ENCODE measurements around the gene CLPTM1L.

DNA sequence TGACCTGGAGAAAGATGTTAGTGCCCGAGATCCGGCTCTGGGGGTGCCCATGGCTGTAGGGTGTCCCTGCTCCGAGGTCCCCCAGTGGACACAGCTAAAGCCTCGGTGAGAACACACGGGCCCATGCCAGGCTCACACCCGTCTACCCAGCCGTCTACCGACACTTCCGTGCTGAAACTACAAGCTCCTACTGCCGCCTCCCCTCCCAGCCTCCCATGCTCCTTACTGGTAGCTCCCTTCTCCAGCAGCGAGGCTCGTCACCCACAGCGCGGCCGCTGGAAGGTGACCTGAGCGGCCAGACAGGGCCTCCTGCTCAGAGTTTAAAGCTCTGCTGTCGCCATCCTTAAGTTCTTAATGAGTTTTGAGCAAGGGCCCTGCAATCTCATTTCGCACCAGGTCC lies 33.2 kb upstream of the CLPTM1L start:
- TF ChIP-seq, protein P1, sequence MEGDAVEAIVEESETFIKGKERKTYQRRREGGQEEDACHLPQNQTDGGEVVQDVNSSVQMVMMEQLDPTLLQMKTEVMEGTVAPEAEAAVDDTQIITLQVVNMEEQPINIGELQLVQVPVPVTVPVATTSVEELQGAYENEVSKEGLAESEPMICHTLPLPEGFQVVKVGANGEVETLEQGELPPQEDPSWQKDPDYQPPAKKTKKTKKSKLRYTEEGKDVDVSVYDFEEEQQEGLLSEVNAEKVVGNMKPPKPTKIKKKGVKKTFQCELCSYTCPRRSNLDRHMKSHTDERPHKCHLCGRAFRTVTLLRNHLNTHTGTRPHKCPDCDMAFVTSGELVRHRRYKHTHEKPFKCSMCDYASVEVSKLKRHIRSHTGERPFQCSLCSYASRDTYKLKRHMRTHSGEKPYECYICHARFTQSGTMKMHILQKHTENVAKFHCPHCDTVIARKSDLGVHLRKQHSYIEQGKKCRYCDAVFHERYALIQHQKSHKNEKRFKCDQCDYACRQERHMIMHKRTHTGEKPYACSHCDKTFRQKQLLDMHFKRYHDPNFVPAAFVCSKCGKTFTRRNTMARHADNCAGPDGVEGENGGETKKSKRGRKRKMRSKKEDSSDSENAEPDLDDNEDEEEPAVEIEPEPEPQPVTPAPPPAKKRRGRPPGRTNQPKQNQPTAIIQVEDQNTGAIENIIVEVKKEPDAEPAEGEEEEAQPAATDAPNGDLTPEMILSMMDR (conservative IDR thresholded peaks at IDR 0.05; ENCODE audit: low read depth, low read length), result no peak
- no peak for TF ChIP-seq EZH2 (IDR thresholded peaks at IDR 0.05; ENCODE audit: borderline replicate concordance, low read depth, low read length, poor library complexity, severe bottlenecking)

All from A673 (cell line).